Measurements from ENCODE around the gene STK32A. TPM values are rescaled to one million over a fixed set of nuclear protein-coding genes. Genes with fewer than 3 reads are reported as not detected.
A peak's percentile ranks its signal among the peaks of the same experiment; 100 is the strongest.

STK32A gene
- total RNA-seq, 1 experiment from 2014 or later: 6.8 TPM

GRCh38 chr5:147305147-147305546 is 70.3 kb downstream of the STK32A start:
- H3F3A ChIP-seq (ENCODE audit: low read length, unreplicated experiment): peaks cover 13% of the 10 kb centered on the region
- no peak for DNase-seq
- no TSS peak for BruUV-seq (replicated peaks)
- no peaks in the 10 kb centered on the region for H3K79me2 ChIP-seq (ENCODE audit: low read length)
- H3K4me1 ChIP-seq (ENCODE audit: insufficient read depth, low read length): peaks cover 43% of the 10 kb centered on the region
- intact Hi-C loops (cut with micrococcal nuclease): loop anchor here (2.0 kb wide), 1 partner anchor 70 kb away; the partner anchor contains the start of gene STK32A
- H3K27me3 ChIP-seq (ENCODE audit: low read length): no peaks in the 10 kb centered on the region
- H3K4me2 ChIP-seq (ENCODE audit: low read length): no peak overlapping the region
- ChIA-PET CTCF (no interaction called here), POLR2A (ENCODE audit: unreplicated experiment) (no interaction called here)
- no peak overlapping the region for H3K27ac ChIP-seq (ENCODE audit: low read length)
- H4K20me1 ChIP-seq (ENCODE audit: low read length): no peaks in the 10 kb centered on the region
- H2AFZ ChIP-seq (ENCODE audit: low read length): no peak overlapping the region
- no peak for ATAC-seq
- no peak for TF ChIP-seq EZH2phosphoT487 (IDR thresholded peaks at IDR 0.05; ENCODE audit: borderline replicate concordance, low read length)
- no peak overlapping the region for H3K4me3 ChIP-seq (ENCODE audit: low read length)
- H3K9me2 ChIP-seq (replicated peaks; ENCODE audit: low read length): no peaks in the 10 kb centered on the region
- no peaks in the 10 kb centered on the region for H3K9me3 ChIP-seq (ENCODE audit: low read length)
- H3K36me3 ChIP-seq (ENCODE audit: low read depth, low read length): no peaks in the 10 kb centered on the region
- H3K9ac ChIP-seq (ENCODE audit: low read length): no peak overlapping the region

- no peaks in the 10 kb centered on the region for H3K9me2 ChIP-seq (replicated peaks; ENCODE audit: low read length)
- no peaks in the 10 kb centered on the region for H3K79me2 ChIP-seq (ENCODE audit: low read length)
- no peak overlapping the region for H3K9ac ChIP-seq (ENCODE audit: low read length)
- CTCF ChIA-PET: no interaction called here
- BruUV-seq (replicated peaks): no TSS peak
- no peaks in the 10 kb centered on the region for H3K36me3 ChIP-seq (ENCODE audit: low read depth, low read length)
- TF ChIP-seq EZH2phosphoT487 (IDR thresholded peaks at IDR 0.05; ENCODE audit: borderline replicate concordance, low read length): no peak
- TF ChIP-seq EZH2 (IDR thresholded peaks at IDR 0.05; ENCODE audit: low read length, unreplicated experiment): no peak
- H3K9me3 ChIP-seq (ENCODE audit: low read length): no peaks in the 10 kb centered on the region
- no peak overlapping the region for H2AFZ ChIP-seq (ENCODE audit: low read length)
- no peak overlapping the region for H3K4me2 ChIP-seq (ENCODE audit: low read length)
- intact Hi-C loops (cut with micrococcal nuclease): no loop called here
- no peak for DNase-seq
- POLR2A ChIA-PET (ENCODE audit: unreplicated experiment): no interaction called here
- no peak overlapping the region for H3K27ac ChIP-seq (ENCODE audit: low read length)
- ATAC-seq: no peak
- no peak overlapping the region for H3K4me3 ChIP-seq (ENCODE audit: low read length)
- no peaks in the 10 kb centered on the region for H4K20me1 ChIP-seq (ENCODE audit: low read length)
- peaks cover 13% of the 10 kb centered on the region for H3F3A ChIP-seq (ENCODE audit: low read length, unreplicated experiment)
- H3K27me3 ChIP-seq (ENCODE audit: low read length): no peaks in the 10 kb centered on the region
- peaks cover 53% of the 10 kb centered on the region for H3K4me1 ChIP-seq (ENCODE audit: insufficient read depth, low read length)
Observed at GRCh38 chr5:147306351-147306750, 71.5 kb downstream of the STK32A start.

- no peak overlapping the region for H3K9ac ChIP-seq (ENCODE audit: low read length)
- TF ChIP-seq CTCF (conservative IDR thresholded peaks at IDR 0.05; ENCODE audit: low read depth, low read length) (no peak), EZH2phosphoT487 (IDR thresholded peaks at IDR 0.05; ENCODE audit: borderline replicate concordance, low read length) (no peak), EZH2 (IDR thresholded peaks at IDR 0.05; ENCODE audit: low read length, unreplicated experiment) (no peak)
- H3K4me2 ChIP-seq (ENCODE audit: low read length): no peak overlapping the region
- no peak for ATAC-seq
- ChIA-PET POLR2A (ENCODE audit: unreplicated experiment) (no interaction called here), CTCF (no interaction called here)
- peaks cover 55% of the 10 kb centered on the region for H3K4me1 ChIP-seq (ENCODE audit: insufficient read depth, low read length)
- peaks cover 13% of the 10 kb centered on the region for H3F3A ChIP-seq (ENCODE audit: low read length, unreplicated experiment)
- no peaks in the 10 kb centered on the region for H3K79me2 ChIP-seq (ENCODE audit: low read length)
- no peak for DNase-seq
- H3K27me3 ChIP-seq (ENCODE audit: low read length): no peaks in the 10 kb centered on the region
- H2AFZ ChIP-seq (ENCODE audit: low read length): no peak overlapping the region
- H3K4me3 ChIP-seq (ENCODE audit: low read length): no peak overlapping the region
- intact Hi-C loops (cut with micrococcal nuclease): no loop called here
- no peak overlapping the region for H3K27ac ChIP-seq (ENCODE audit: low read length)
- no TSS peak for BruUV-seq (replicated peaks)
- no peaks in the 10 kb centered on the region for H4K20me1 ChIP-seq (ENCODE audit: low read length)
- no peaks in the 10 kb centered on the region for H3K9me2 ChIP-seq (replicated peaks; ENCODE audit: low read length)
- no peaks in the 10 kb centered on the region for H3K36me3 ChIP-seq (ENCODE audit: low read depth, low read length)
- no peaks in the 10 kb centered on the region for H3K9me3 ChIP-seq (ENCODE audit: low read length)
Observed at GRCh38 chr5:147307170-147307569, 72.3 kb downstream of the STK32A start.

DNA sequence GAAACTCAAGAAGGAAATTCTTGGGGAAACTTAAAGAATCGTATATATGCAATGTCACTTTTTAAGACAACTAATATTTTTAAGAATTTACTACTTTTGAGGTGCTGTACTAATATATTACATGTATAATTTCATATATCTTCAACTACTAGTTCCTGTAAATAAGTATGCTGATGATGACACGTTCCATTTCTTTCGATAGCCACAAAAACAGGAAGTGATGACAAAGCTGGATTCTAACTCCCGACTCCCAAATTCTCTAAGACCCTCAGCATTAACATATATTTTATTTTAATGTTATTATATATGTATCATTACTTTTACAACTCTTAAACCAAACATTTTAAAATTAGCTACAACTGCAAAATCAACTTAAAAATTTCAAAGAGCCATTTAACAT is 74.8 kb downstream of the STK32A start:
- peaks cover 32% of the 10 kb centered on the region for H3K4me1 ChIP-seq (ENCODE audit: insufficient read depth, low read length)
- POLR2A ChIA-PET (ENCODE audit: unreplicated experiment): no interaction called here
- H3K79me2 ChIP-seq (ENCODE audit: low read length): no peaks in the 10 kb centered on the region
- H3F3A ChIP-seq (ENCODE audit: low read length, unreplicated experiment): peaks cover 4% of the 10 kb centered on the region
- no peak overlapping the region for H2AFZ ChIP-seq (ENCODE audit: low read length)
- no peaks in the 10 kb centered on the region for H3K27me3 ChIP-seq (ENCODE audit: low read length)
- no peaks in the 10 kb centered on the region for H3K9me3 ChIP-seq (ENCODE audit: low read length)
- CTCF ChIA-PET: no interaction called here
- H3K4me2 ChIP-seq (ENCODE audit: low read length): peak overlapping the region; percentile 71
- intact Hi-C loops (cut with micrococcal nuclease): loop anchor here (2.0 kb wide), 1 partner anchor 39 kb away; no protein-coding TSS in a partner anchor
- peak overlapping the region; percentile 89 for H3K27ac ChIP-seq (ENCODE audit: low read length)
- no peaks in the 10 kb centered on the region for H4K20me1 ChIP-seq (ENCODE audit: low read length)
- BruUV-seq (replicated peaks): no TSS peak
- TF ChIP-seq EZH2 (IDR thresholded peaks at IDR 0.05; ENCODE audit: low read length, unreplicated experiment) (no peak), EZH2phosphoT487 (IDR thresholded peaks at IDR 0.05; ENCODE audit: borderline replicate concordance, low read length) (no peak), CTCF (conservative IDR thresholded peaks at IDR 0.05; ENCODE audit: low read depth, low read length) (no peak)
- no peaks in the 10 kb centered on the region for H3K36me3 ChIP-seq (ENCODE audit: low read depth, low read length)
- ATAC-seq: no peak
- no peak for DNase-seq
- no peak overlapping the region for H3K4me3 ChIP-seq (ENCODE audit: low read length)
- peak overlapping the region; percentile 40; the same call in 1 of the 2 replicates for H3K9ac ChIP-seq (ENCODE audit: low read length)
- no peaks in the 10 kb centered on the region for H3K9me2 ChIP-seq (replicated peaks; ENCODE audit: low read length)
